Osteoblast (primary cell): ENCODE measurements around the gene ANGPTL7. TPM values are rescaled to one million over a fixed set of nuclear protein-coding genes. Genes with fewer than 3 reads are reported as not detected.

ENCODE experiments used
- DNase-seq: peaks from one replicate; pipeline ENCODE4 v3.0.0; 2011; ENCODE audit warnings: low spot score, mixed read lengths; ENCODE audit not compliant: insufficient read length; ENCODE audit errors: missing footprints
- H2AFZ ChIP-seq: 2 replicates; pipeline ENCODE4 v1.6.0; 2011; ENCODE audit warnings: mild to moderate bottlenecking, low read length
- H3K27ac ChIP-seq: 2 replicates; pipeline ENCODE4 v1.5.1; 2011; ENCODE audit warnings: mild to moderate bottlenecking, low read depth, low read length, moderate library complexity
- H3K27me3 ChIP-seq: 2 replicates; pipeline ENCODE4 v1.6.0; 2012; ENCODE audit warnings: mild to moderate bottlenecking, control low read depth, inconsistent platforms, low read length, moderate library complexity; ENCODE audit not compliant: insufficient read depth
- H3K36me3 ChIP-seq: 2 replicates; pipeline ENCODE4 v1.5.1; 2011; ENCODE audit warnings: mild to moderate bottlenecking, low read length, control low read depth, moderate library complexity; ENCODE audit not compliant: insufficient read depth
- H3K4me1 ChIP-seq: 2 replicates; pipeline ENCODE4 v1.5.1; 2011; ENCODE audit warnings: mild to moderate bottlenecking, low read length, control low read depth, moderate library complexity; ENCODE audit not compliant: insufficient read depth
- H3K4me2 ChIP-seq: 2 replicates; pipeline ENCODE4 v1.6.0; 2011; ENCODE audit warnings: mild to moderate bottlenecking, low read length; ENCODE audit not compliant: insufficient read depth
- H3K4me3 ChIP-seq: fragments of 200-600 bp; sonication (generic); 3 replicates; pipeline ENCODE4 v1.5.1; 2012; ENCODE audit warnings: mild to moderate bottlenecking, low read length, inconsistent platforms; ENCODE audit not compliant: insufficient read depth
- H3K79me2 ChIP-seq: 2 replicates; pipeline ENCODE4 v1.6.0; 2012; ENCODE audit warnings: mild to moderate bottlenecking, low read length, control low read depth, inconsistent platforms; ENCODE audit not compliant: insufficient read depth
- H3K9me3 ChIP-seq: 2 replicates; pipeline ENCODE4 v1.5.1; 2011; ENCODE audit warnings: low read depth, low read length, control low read depth
- H4K20me1 ChIP-seq: 2 replicates; pipeline ENCODE4 v1.6.0; 2012; ENCODE audit warnings: mild to moderate bottlenecking, low read length, control low read depth; ENCODE audit not compliant: insufficient read depth
- total RNA-seq: library from RNA; depleted of rRNA; stranded (reverse); fragments of >200 nt; gene quantifications from 2 replicates; pipeline ENCODE4 v1.2.3, GENCODE V29; 2012
- TF ChIP-seq, protein P1 (sequence below): IDR thresholded peaks from 2 replicates; pipeline ENCODE4 v1.5.1; 2011; ENCODE audit warnings: mild to moderate bottlenecking, low read depth, low read length, moderate library complexity; ENCODE audit errors: extremely low read depth

ANGPTL7 gene
- total RNA-seq, 1 donor = not detected

DNA sequence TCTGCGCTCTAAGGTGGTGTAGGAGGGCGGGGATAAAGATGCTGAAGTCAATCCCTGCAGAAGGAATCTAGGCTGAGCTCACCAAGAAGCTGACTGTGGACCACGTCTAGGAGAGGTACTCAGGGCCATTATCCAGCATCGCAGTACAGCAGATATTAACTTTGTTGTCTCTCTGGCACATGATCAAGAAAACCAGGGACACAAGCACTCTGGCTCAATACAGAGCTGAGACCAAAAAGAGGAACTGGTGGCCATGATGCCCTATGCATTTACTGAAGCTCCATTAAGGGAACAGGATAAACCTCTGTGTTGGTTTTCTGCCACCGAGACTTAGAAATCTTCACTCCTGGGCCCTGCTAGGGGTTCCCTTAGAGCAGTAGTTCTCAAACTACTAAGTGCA, 38.0 kb upstream of the ANGPTL7 start:
- Histone ChIP-seq H2AFZ (no peak overlapping the region), H3K27ac (no peak overlapping the region), H3K4me2 (no peak overlapping the region), H3K27me3 (no peaks in the 10 kb centered on the region), H3K4me3 (no peak overlapping the region), H3K79me2 (no peaks in the 10 kb centered on the region), H4K20me1 (no peaks in the 10 kb centered on the region), H3K4me1 (peaks cover 14% of the 10 kb centered on the region), H3K36me3 (peaks cover 41% of the 10 kb centered on the region), H3K9me3 (no peaks in the 10 kb centered on the region)
- no peak for DNase-seq
- TF ChIP-seq, protein P1, sequence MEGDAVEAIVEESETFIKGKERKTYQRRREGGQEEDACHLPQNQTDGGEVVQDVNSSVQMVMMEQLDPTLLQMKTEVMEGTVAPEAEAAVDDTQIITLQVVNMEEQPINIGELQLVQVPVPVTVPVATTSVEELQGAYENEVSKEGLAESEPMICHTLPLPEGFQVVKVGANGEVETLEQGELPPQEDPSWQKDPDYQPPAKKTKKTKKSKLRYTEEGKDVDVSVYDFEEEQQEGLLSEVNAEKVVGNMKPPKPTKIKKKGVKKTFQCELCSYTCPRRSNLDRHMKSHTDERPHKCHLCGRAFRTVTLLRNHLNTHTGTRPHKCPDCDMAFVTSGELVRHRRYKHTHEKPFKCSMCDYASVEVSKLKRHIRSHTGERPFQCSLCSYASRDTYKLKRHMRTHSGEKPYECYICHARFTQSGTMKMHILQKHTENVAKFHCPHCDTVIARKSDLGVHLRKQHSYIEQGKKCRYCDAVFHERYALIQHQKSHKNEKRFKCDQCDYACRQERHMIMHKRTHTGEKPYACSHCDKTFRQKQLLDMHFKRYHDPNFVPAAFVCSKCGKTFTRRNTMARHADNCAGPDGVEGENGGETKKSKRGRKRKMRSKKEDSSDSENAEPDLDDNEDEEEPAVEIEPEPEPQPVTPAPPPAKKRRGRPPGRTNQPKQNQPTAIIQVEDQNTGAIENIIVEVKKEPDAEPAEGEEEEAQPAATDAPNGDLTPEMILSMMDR = no peak

DNA sequence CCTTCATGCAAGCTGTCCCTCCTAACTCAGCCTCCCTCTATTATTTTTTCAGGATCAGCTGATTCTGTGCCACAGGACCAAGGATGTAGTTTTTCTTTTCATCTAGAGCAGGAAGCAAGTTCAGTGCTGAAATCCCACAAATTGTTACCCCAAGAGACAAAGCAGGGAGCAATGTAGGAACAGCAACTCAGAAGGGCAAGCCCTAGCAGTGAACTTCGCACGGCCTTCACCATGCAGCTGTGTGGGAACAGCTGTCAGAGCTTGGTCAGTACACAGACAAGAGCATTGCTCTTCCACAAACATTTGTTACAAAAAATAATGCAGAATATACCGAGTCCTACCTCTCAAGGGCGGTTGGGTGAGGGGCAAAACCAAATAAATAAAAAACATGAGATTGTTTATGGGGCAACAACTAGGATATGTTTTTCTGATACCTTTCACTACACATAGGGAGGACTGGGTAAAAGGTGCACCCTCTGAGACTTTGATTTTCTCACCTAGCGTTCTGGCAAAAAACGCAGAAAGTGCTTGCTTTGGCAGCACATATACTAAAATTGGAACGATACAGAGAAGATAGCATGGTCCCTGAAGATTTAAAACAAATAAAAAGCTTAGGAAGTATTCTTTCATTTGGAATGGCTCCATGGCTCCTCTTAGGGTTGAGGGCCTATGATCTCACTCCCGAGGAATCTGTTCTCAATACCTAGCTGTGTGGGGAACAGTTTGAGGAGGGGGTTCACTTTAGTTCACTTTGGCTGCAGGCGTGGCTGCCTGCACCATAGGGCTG, 37.1 kb upstream of the ANGPTL7 start:
- DNase-seq = no peak
- no peaks in the 10 kb centered on the region for H4K20me1 ChIP-seq
- H3K9me3 ChIP-seq = no peaks in the 10 kb centered on the region
- H3K27ac ChIP-seq = no peak overlapping the region
- H3K4me2 ChIP-seq = no peak overlapping the region
- H2AFZ ChIP-seq = no peak overlapping the region
- TF ChIP-seq, protein P1 = no peak
- H3K4me1 ChIP-seq = peaks cover 14% of the 10 kb centered on the region
- H3K36me3 ChIP-seq = peaks cover 40% of the 10 kb centered on the region
- no peaks in the 10 kb centered on the region for H3K79me2 ChIP-seq
- H3K4me3 ChIP-seq = no peak overlapping the region
- H3K27me3 ChIP-seq = no peaks in the 10 kb centered on the region

DNA sequence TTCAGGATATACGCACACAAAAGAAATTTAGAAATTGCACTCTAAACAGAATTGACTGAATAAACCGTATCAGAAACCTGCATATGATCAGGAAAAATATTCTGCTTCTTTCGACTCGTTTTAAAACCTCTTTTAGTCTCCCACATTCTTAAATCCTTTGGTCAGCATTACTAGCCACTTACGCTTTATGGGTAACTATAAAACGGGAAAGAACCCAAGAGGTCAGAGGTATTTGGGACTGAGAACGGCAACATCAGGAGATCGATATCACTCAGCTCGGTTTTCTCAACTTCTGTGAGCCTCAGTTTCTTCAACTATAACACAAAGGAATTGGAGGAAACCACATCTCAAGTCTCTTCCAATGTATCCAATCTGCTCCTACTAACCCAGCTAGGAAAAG, 36.4 kb upstream of the ANGPTL7 start:
- Histone ChIP-seq H3K9me3 (no peaks in the 10 kb centered on the region), H3K36me3 (peaks cover 39% of the 10 kb centered on the region), H2AFZ (no peak overlapping the region), H4K20me1 (no peaks in the 10 kb centered on the region), H3K27ac (no peak overlapping the region), H3K79me2 (no peaks in the 10 kb centered on the region), H3K4me1 (peaks cover 21% of the 10 kb centered on the region), H3K4me2 (no peak overlapping the region), H3K27me3 (no peaks in the 10 kb centered on the region), H3K4me3 (no peak overlapping the region)
- no peak for DNase-seq
- TF ChIP-seq, protein P1 = no peak

DNA sequence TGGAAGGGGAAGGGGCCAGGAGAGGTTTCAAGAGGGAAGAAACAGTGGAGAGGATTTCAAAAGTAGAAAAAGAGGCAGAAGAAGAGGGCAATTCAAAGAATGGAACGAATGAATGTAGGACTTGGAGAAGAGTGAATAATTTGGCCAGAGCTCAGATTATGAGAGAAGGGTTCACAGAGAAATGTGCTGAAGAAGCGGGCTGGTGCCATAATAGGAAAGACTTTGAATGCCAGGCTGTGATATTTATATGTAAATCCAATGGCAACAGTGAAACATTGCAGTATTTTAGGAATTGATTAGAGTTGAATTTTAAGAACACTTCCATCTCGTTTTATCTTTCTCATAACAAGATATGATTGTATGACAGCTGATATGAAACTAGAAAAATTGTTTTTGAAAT, 36.0 kb upstream of the ANGPTL7 start:
- no peaks in the 10 kb centered on the region for H4K20me1 ChIP-seq
- TF ChIP-seq, protein P1 = no peak
- no peak overlapping the region for H2AFZ ChIP-seq
- H3K9me3 ChIP-seq = no peaks in the 10 kb centered on the region
- H3K36me3 ChIP-seq = peaks cover 38% of the 10 kb centered on the region
- no peaks in the 10 kb centered on the region for H3K27me3 ChIP-seq
- DNase-seq = no peak
- no peak overlapping the region for H3K4me3 ChIP-seq
- no peaks in the 10 kb centered on the region for H3K79me2 ChIP-seq
- H3K4me2 ChIP-seq = no peak overlapping the region
- peaks cover 25% of the 10 kb centered on the region for H3K4me1 ChIP-seq
- no peak overlapping the region for H3K27ac ChIP-seq
